PC-9 (cell line): ENCODE results near the gene RAPSN.

Experiments
- EZH2 ChIP-seq: fragments of 200-600 bp; sonication (generic); IDR thresholded peaks from 2 replicates; pipeline ENCODE4 v1.8.0; 2017; ENCODE audit warnings: antibody characterized with exemption, low read depth
- TF ChIP-seq, protein P1 (sequence below): fragments of 200-600 bp; sonication (generic); conservative IDR thresholded peaks from 2 replicates; pipeline ENCODE4 v1.6.1; 2017; ENCODE audit warnings: mixed run types, antibody characterized with exemption, mild to moderate bottlenecking, moderate library complexity

DNA sequence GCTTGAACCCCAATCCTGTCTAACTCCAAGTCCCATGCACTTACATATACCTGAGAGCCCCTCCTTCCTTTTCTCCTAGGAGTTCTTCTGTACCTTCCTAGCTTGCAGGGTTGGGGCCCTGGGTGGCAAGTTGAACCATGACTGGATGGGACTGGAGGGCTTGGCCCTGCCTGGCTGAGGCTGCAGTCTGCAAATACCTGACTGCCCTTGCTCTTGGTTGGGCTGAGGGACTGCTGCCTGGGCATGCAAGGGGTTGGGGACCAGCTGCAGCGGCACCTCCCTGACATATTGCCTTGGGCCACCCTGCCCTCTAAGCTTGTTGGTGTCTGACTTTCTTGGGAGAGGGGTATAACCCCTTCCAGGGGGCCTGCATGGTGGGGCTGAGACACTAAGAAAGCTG, 50.4 kb downstream of the RAPSN start:
- TF ChIP-seq, protein P1, sequence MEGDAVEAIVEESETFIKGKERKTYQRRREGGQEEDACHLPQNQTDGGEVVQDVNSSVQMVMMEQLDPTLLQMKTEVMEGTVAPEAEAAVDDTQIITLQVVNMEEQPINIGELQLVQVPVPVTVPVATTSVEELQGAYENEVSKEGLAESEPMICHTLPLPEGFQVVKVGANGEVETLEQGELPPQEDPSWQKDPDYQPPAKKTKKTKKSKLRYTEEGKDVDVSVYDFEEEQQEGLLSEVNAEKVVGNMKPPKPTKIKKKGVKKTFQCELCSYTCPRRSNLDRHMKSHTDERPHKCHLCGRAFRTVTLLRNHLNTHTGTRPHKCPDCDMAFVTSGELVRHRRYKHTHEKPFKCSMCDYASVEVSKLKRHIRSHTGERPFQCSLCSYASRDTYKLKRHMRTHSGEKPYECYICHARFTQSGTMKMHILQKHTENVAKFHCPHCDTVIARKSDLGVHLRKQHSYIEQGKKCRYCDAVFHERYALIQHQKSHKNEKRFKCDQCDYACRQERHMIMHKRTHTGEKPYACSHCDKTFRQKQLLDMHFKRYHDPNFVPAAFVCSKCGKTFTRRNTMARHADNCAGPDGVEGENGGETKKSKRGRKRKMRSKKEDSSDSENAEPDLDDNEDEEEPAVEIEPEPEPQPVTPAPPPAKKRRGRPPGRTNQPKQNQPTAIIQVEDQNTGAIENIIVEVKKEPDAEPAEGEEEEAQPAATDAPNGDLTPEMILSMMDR, result no peak
- no peak for TF ChIP-seq EZH2
